ENCODE measurements around the gene GRK5. TPM values are rescaled to one million over a fixed set of nuclear protein-coding genes. Genes with fewer than 3 reads are reported as not detected.
A peak's percentile ranks its signal among the peaks of the same experiment; 100 is the strongest.

The GRK5 gene
- total and polyA plus RNA-seq, 4 donors: 18.5 to 43.1 (median 40.3) TPM

- WGBS, 2 donors: 79 to 89% methylated on average over 15 to 16 of the region's 16 CpGs
- H3K9me3 ChIP-seq (ENCODE audit: control insufficient read depth in 4 of 4, insufficient read depth in 3 of 4, low read length in 3 of 4): no peaks in the 10 kb centered on the region
- ATAC-seq (ENCODE audit: insufficient read depth, low FRiP score) (no peak), DNase-seq (no peak)
- TF ChIP-seq CTCF (IDR thresholded peaks at IDR 0.05; ENCODE audit: control extremely low read depth, extremely low read depth): no peak
- no peaks in the 10 kb centered on the region for H3K27me3 ChIP-seq (ENCODE audit: control insufficient read depth in 3 of 3, insufficient read depth in 3 of 3, low read length in 2 of 3)
- peaks cover 0 to 40% (median 31%) of the 10 kb centered on the region in 4 donors for H3K36me3 ChIP-seq (ENCODE audit: control insufficient read depth in 4 of 4, insufficient read depth in 4 of 4, low read length in 4 of 4)
- H3K4me1 ChIP-seq (ENCODE audit: control insufficient read depth in 5 of 5, insufficient read depth in 5 of 5, low read length in 5 of 5): peaks cover 0 to 2% (median 0%) of the 10 kb centered on the region in 5 donors
- peak overlapping the region in 1 of 2 donors; percentile 72 for H3K27ac ChIP-seq (ENCODE audit: low read depth in 1 of 2, low read length in 1 of 2)
- H3K4me3 ChIP-seq: no peak overlapping the region
- no peak overlapping the region for H3K9ac ChIP-seq (ENCODE audit: insufficient read depth in 1 of 2, low read length in 2 of 2)
These were observed 243.4 kb downstream of the GRK5 start for GRCh38 chr10:119450606-119451299.

- Histone ChIP-seq H3K4me3 (no peak overlapping the region), H3K9me3 (ENCODE audit: control insufficient read depth in 4 of 4, insufficient read depth in 3 of 4, low read length in 3 of 4) (no peaks in the 10 kb centered on the region), H3K4me1 (ENCODE audit: control insufficient read depth in 5 of 5, insufficient read depth in 5 of 5, low read length in 5 of 5) (peaks cover 0 to 2% (median 0%) of the 10 kb centered on the region in 5 donors), H3K27ac (ENCODE audit: low read depth in 1 of 2, low read length in 1 of 2) (no peak overlapping the region), H3K27me3 (ENCODE audit: control insufficient read depth in 3 of 3, insufficient read depth in 3 of 3, low read length in 2 of 3) (no peaks in the 10 kb centered on the region), H3K36me3 (ENCODE audit: control insufficient read depth in 4 of 4, insufficient read depth in 4 of 4, low read length in 4 of 4) (peaks cover 0 to 44% (median 28%) of the 10 kb centered on the region in 4 donors), H3K9ac (ENCODE audit: insufficient read depth in 1 of 2, low read length in 2 of 2) (no peak overlapping the region)
- ATAC-seq (ENCODE audit: insufficient read depth, low FRiP score) (no peak), DNase-seq (no peak)
- TF ChIP-seq CTCF (IDR thresholded peaks at IDR 0.05; ENCODE audit: control extremely low read depth, extremely low read depth): no peak
- WGBS, 2 donors: 93 to 95% methylated on average over 16 of the region's 16 CpGs
These were observed 244.0 kb downstream of the GRK5 start for GRCh38 chr10:119451300-119451896.

- no peak overlapping the region for H3K9ac ChIP-seq (ENCODE audit: insufficient read depth in 1 of 2, low read length in 2 of 2)
- TF ChIP-seq CTCF (IDR thresholded peaks at IDR 0.05; ENCODE audit: control extremely low read depth, extremely low read depth): no peak
- peaks cover 0 to 47% (median 25%) of the 10 kb centered on the region in 4 donors for H3K36me3 ChIP-seq (ENCODE audit: control insufficient read depth in 4 of 4, insufficient read depth in 4 of 4, low read length in 4 of 4)
- H3K27ac ChIP-seq (ENCODE audit: low read depth in 1 of 2, low read length in 1 of 2): no peak overlapping the region
- no peaks in the 10 kb centered on the region for H3K9me3 ChIP-seq (ENCODE audit: control insufficient read depth in 4 of 4, insufficient read depth in 3 of 4, low read length in 3 of 4)
- 93 to 97% methylated on average over 14 of the region's 14 CpGs for WGBS, 2 donors
- peaks cover 0 to 2% (median 0%) of the 10 kb centered on the region in 5 donors for H3K4me1 ChIP-seq (ENCODE audit: control insufficient read depth in 5 of 5, insufficient read depth in 5 of 5, low read length in 5 of 5)
- no peak for DNase-seq
- no peak for ATAC-seq (ENCODE audit: insufficient read depth, low FRiP score)
- H3K4me3 ChIP-seq: no peak overlapping the region
- no peaks in the 10 kb centered on the region for H3K27me3 ChIP-seq (ENCODE audit: control insufficient read depth in 3 of 3, insufficient read depth in 3 of 3, low read length in 2 of 3)
These were observed 245.0 kb downstream of the GRK5 start for GRCh38 chr10:119452396-119452795.

Data from lung (tissue), 12 donors.